HG03565 (cell line): ENCODE results near the gene ARAF.

Experiments used
- ATAC-seq: cut with Tn5 transposase; IDR thresholded peaks from one replicate; pipeline ENCODE4 v1.9.1; 2021; ENCODE audit warnings: mild to moderate bottlenecking, moderate library complexity; ENCODE audit not compliant: unreplicated experiment

ARAF gene

GRCh38 chrX:47618923-47619485 is 58.0 kb downstream of the ARAF start:
- no peak for ATAC-seq

DNA sequence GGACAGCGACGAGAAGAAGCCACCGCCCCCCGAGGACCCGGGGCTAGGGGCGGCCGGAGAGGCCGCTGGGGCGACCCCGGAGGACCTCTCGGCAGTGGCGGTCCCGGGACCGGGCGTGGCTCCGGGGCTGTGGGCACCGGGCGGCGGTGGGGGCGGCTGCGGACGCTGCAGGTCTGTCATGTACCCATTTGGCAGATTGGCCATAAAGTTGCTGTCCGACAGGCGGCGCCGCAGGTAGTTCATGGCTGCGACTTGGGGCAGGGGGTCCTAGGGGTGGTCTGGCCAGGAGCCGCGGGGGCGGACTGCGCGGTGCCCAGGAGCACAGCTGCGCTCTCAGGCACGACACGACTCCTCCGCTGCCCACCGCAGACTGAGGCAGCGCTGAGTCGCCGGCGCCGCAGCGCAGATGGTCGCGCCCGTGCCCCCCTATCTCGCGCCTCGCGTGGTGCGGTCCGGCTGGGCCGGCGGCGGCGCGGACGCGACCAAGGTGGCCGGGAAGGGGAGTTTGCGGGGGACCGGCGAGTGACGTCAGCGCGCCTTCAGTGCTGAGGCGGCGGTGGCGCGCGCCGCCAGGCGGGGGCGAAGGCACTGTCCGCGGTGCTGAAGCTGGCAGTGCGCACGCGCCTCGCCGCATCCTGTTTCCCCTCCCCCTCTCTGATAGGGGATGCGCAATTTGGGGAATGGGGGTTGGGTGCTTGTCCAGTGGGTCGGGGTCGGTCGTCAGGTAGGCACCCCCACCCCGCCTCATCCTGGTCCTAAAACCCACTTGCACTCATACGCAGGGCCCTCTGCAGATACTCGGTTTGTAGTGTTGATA is 58.7 kb downstream of the ARAF start, which contains the start of gene SYN1:
SYN1 (minus strand) TSS at position 372 of the 817 bp plus-strand sequence; CDS start at position 243, 129 bp downstream.
- ATAC-seq, result peak; percentile 78

- no peak for ATAC-seq
These were observed 59.3 kb downstream of the ARAF start for GRCh38 chrX:47620303-47620685.
